ENCODE measurements around the gene USP14. TPM values are rescaled to one million over a fixed set of nuclear protein-coding genes. Genes with fewer than 3 reads are reported as not detected.

Gene USP14
- total RNA-seq, 1 donor from 2014 or later = 54.7 TPM

- no peak overlapping the region for H3K27ac Mint-ChIP-seq
- TF ChIP-seq CTCF (IDR thresholded peaks at IDR 0.05; ENCODE audit: unreplicated experiment) = no peak
Observed at GRCh38 chr18:189254-189653, 30.9 kb downstream of the USP14 start.

GRCh38 chr18:191725-192124 is 33.4 kb downstream of the USP14 start:
- Mint-ChIP-seq H3K4me3 (no peak overlapping the region), H3K27me3 (ENCODE audit: low read depth) (no peaks in the 10 kb centered on the region), H3K36me3 (peaks cover 20% of the 10 kb centered on the region), H3K9me3 (no peaks in the 10 kb centered on the region), H3K27ac (no peak overlapping the region), H3K4me1 (no peaks in the 10 kb centered on the region)
- DNase-seq (ENCODE audit: low spot score in 2 of 2, unreplicated experiment in 2 of 2) = no peak
- no peak for TF ChIP-seq CTCF (IDR thresholded peaks at IDR 0.05; ENCODE audit: unreplicated experiment)

More at GRCh38 chr18:189254-189653, 30.9 kb downstream of the USP14 start:
- no peak for DNase-seq (ENCODE audit: low spot score in 2 of 2, unreplicated experiment in 2 of 2)
- no peaks in the 10 kb centered on the region for H3K9me3 Mint-ChIP-seq
- no peaks in the 10 kb centered on the region for H3K4me1 Mint-ChIP-seq
- no peaks in the 10 kb centered on the region for H3K27me3 Mint-ChIP-seq (ENCODE audit: low read depth)
- H3K4me3 Mint-ChIP-seq = no peak overlapping the region
- peaks cover 11% of the 10 kb centered on the region for H3K36me3 Mint-ChIP-seq

GRCh38 chr18:192801-193200 is 34.4 kb downstream of the USP14 start:
- H3K27me3 Mint-ChIP-seq (ENCODE audit: low read depth) = no peaks in the 10 kb centered on the region
- DNase-seq (ENCODE audit: low spot score in 2 of 2, unreplicated experiment in 2 of 2) = no peak
- no peak overlapping the region for H3K27ac Mint-ChIP-seq
- peaks cover 27% of the 10 kb centered on the region for H3K36me3 Mint-ChIP-seq
- no peak overlapping the region for H3K4me3 Mint-ChIP-seq
- no peaks in the 10 kb centered on the region for H3K9me3 Mint-ChIP-seq
- H3K4me1 Mint-ChIP-seq = no peaks in the 10 kb centered on the region
- TF ChIP-seq CTCF (IDR thresholded peaks at IDR 0.05; ENCODE audit: unreplicated experiment) = no peak

GRCh38 chr18:195651-196050 is 37.3 kb downstream of the USP14 start:
- H3K4me1 Mint-ChIP-seq = no peaks in the 10 kb centered on the region
- H3K36me3 Mint-ChIP-seq = peaks cover 35% of the 10 kb centered on the region
- H3K4me3 Mint-ChIP-seq = no peak overlapping the region
- H3K27me3 Mint-ChIP-seq (ENCODE audit: low read depth) = no peaks in the 10 kb centered on the region
- TF ChIP-seq CTCF (IDR thresholded peaks at IDR 0.05; ENCODE audit: unreplicated experiment) = no peak
- H3K9me3 Mint-ChIP-seq = no peaks in the 10 kb centered on the region
- DNase-seq (ENCODE audit: low spot score in 2 of 2, unreplicated experiment in 2 of 2) = no peak
- no peak overlapping the region for H3K27ac Mint-ChIP-seq

- no peaks in the 10 kb centered on the region for H3K4me1 Mint-ChIP-seq
- H3K9me3 Mint-ChIP-seq = no peaks in the 10 kb centered on the region
- no peak for TF ChIP-seq CTCF (IDR thresholded peaks at IDR 0.05; ENCODE audit: unreplicated experiment)
- DNase-seq (ENCODE audit: low spot score in 2 of 2, unreplicated experiment in 2 of 2) = no peak
- H3K36me3 Mint-ChIP-seq = peaks cover 40% of the 10 kb centered on the region
- H3K27me3 Mint-ChIP-seq (ENCODE audit: low read depth) = no peaks in the 10 kb centered on the region
- no peak overlapping the region for H3K27ac Mint-ChIP-seq
- no peak overlapping the region for H3K4me3 Mint-ChIP-seq
Observed at GRCh38 chr18:199214-199613, 40.9 kb downstream of the USP14 start.

GRCh38 chr18:199768-200167 is 41.4 kb downstream of the USP14 start:
- Mint-ChIP-seq H3K36me3 (peaks cover 42% of the 10 kb centered on the region), H3K4me3 (no peak overlapping the region)

More at GRCh38 chr18:199768-200167, 41.4 kb downstream of the USP14 start:
- H3K9me3 Mint-ChIP-seq = no peaks in the 10 kb centered on the region
- DNase-seq (ENCODE audit: low spot score in 2 of 2, unreplicated experiment in 2 of 2) = no peak
- H3K27ac Mint-ChIP-seq = no peak overlapping the region
- H3K4me1 Mint-ChIP-seq = no peaks in the 10 kb centered on the region
- no peak for TF ChIP-seq CTCF (IDR thresholded peaks at IDR 0.05; ENCODE audit: unreplicated experiment)
- H3K27me3 Mint-ChIP-seq (ENCODE audit: low read depth) = no peaks in the 10 kb centered on the region

Measured in mesothelial cell of epicardium (in vitro differentiated cells).